Subcutaneous abdominal adipose tissue (tissue), 5 donors: ENCODE measurements around the gene TEX22.

Experiments
- H3K27ac ChIP-seq: one replicate; pipeline ENCODE4 v1.7.0; 2013; ENCODE audit warnings: low read depth, mild to moderate bottlenecking, inconsistent platforms, low read length, moderate library complexity
- H3K27me3 ChIP-seq, 5 donors: one replicate each; pipeline ENCODE4 v1.7.0; 2013; ENCODE audit warnings: low read length in 5 of 5, inconsistent platforms in 1 of 5; ENCODE audit not compliant: control insufficient read depth in 5 of 5, insufficient read depth in 4 of 5
- H3K36me3 ChIP-seq, 5 donors: one replicate each; pipeline ENCODE4 v1.7.0; 2013; ENCODE audit warnings: low read length in 5 of 5; ENCODE audit not compliant: control insufficient read depth in 5 of 5, insufficient read depth in 5 of 5
- H3K4me1 ChIP-seq, 5 donors: one replicate each; pipeline ENCODE4 v1.7.0; 2013; ENCODE audit warnings: low read length in 5 of 5, mild to moderate bottlenecking in 3 of 5, moderate library complexity in 1 of 5; ENCODE audit not compliant: control insufficient read depth in 5 of 5, insufficient read depth in 5 of 5
- H3K4me3 ChIP-seq, 5 donors: one replicate each; pipeline ENCODE4 v1.7.0; 2013; ENCODE audit warnings: low read length in 5 of 5, low read depth in 1 of 5
- H3K9ac ChIP-seq, 5 donors: one replicate each; pipeline ENCODE4 v1.7.0; 2013; ENCODE audit warnings: low read length in 5 of 5, mild to moderate bottlenecking in 4 of 5, moderate library complexity in 3 of 5
- H3K9me3 ChIP-seq, 5 donors: one replicate each; pipeline ENCODE4 v1.7.0; 2013; ENCODE audit warnings: low read length in 5 of 5; ENCODE audit not compliant: control insufficient read depth in 5 of 5
- donor health status: healthy.
- donor health status: healthy.
- donor health status: healthy.
- donor health status: healthy.
- donor health status: healthy.

The TEX22 gene

GRCh38 chr14:105427412-105427811 lies 29.1 kb downstream of the TEX22 start:
- Histone ChIP-seq H3K4me3 (no peak overlapping the region), H3K36me3 (peaks cover 0 to 16% (median 5%) of the 10 kb centered on the region in 5 donors), H3K4me1 (peaks cover 4 to 25% (median 20%) of the 10 kb centered on the region in 5 donors), H3K27ac (no peak overlapping the region), H3K9ac (no peak overlapping the region), H3K27me3 (no peaks in the 10 kb centered on the region), H3K9me3 (no peaks in the 10 kb centered on the region)

- no peak overlapping the region for H3K9ac ChIP-seq
- H3K27me3 ChIP-seq, result no peaks in the 10 kb centered on the region
- peaks cover 0 to 16% (median 5%) of the 10 kb centered on the region in 5 donors for H3K36me3 ChIP-seq
- H3K9me3 ChIP-seq, result no peaks in the 10 kb centered on the region
- H3K4me1 ChIP-seq, result peaks cover 4 to 22% (median 17%) of the 10 kb centered on the region in 5 donors
- H3K4me3 ChIP-seq, result no peak overlapping the region
- H3K27ac ChIP-seq, result no peak overlapping the region
These were observed 29.7 kb downstream of the TEX22 start for GRCh38 chr14:105427936-105428485.

- no peak overlapping the region for H3K4me3 ChIP-seq
- peaks cover 4 to 22% (median 17%) of the 10 kb centered on the region in 5 donors for H3K4me1 ChIP-seq
- H3K27ac ChIP-seq, result peak overlapping the region; percentile 50
- H3K27me3 ChIP-seq, result no peaks in the 10 kb centered on the region
- peaks cover 0 to 14% (median 3%) of the 10 kb centered on the region in 5 donors for H3K36me3 ChIP-seq
- no peaks in the 10 kb centered on the region for H3K9me3 ChIP-seq
- no peak overlapping the region for H3K9ac ChIP-seq
These were observed 31.7 kb downstream of the TEX22 start for GRCh38 chr14:105430042-105430441.

- Histone ChIP-seq H3K36me3 (peaks cover 0 to 12% (median 3%) of the 10 kb centered on the region in 5 donors), H3K27me3 (no peaks in the 10 kb centered on the region), H3K4me3 (no peak overlapping the region), H3K4me1 (peaks cover 4 to 22% (median 17%) of the 10 kb centered on the region in 5 donors), H3K9me3 (no peaks in the 10 kb centered on the region), H3K9ac (no peak overlapping the region), H3K27ac (peak overlapping the region; percentile 50)
These were observed 32.2 kb downstream of the TEX22 start for GRCh38 chr14:105430565-105430964.

- Histone ChIP-seq H3K27ac (peak overlapping the region; percentile 50), H3K9ac (no peak overlapping the region), H3K27me3 (no peaks in the 10 kb centered on the region), H3K36me3 (peaks cover 0 to 11% (median 3%) of the 10 kb centered on the region in 5 donors), H3K4me3 (no peak overlapping the region), H3K4me1 (peaks cover 4 to 22% (median 17%) of the 10 kb centered on the region in 5 donors), H3K9me3 (no peaks in the 10 kb centered on the region)
These were observed 32.9 kb downstream of the TEX22 start for GRCh38 chr14:105431256-105431655.

- no peak overlapping the region for H3K4me3 ChIP-seq
- H3K9me3 ChIP-seq, result no peaks in the 10 kb centered on the region
- H3K4me1 ChIP-seq, result peaks cover 4 to 24% (median 17%) of the 10 kb centered on the region in 5 donors
- no peak overlapping the region for H3K9ac ChIP-seq
- no peak overlapping the region for H3K27ac ChIP-seq
- no peaks in the 10 kb centered on the region for H3K27me3 ChIP-seq
- H3K36me3 ChIP-seq, result peaks cover 0 to 5% (median 0%) of the 10 kb centered on the region in 5 donors
These were observed 34.3 kb downstream of the TEX22 start for GRCh38 chr14:105432657-105433056.

- H3K27ac ChIP-seq, result no peak overlapping the region
- H3K27me3 ChIP-seq, result no peaks in the 10 kb centered on the region
- no peaks in the 10 kb centered on the region for H3K9me3 ChIP-seq
- no peak overlapping the region for H3K4me3 ChIP-seq
- H3K4me1 ChIP-seq, result peaks cover 4 to 20% (median 17%) of the 10 kb centered on the region in 5 donors
- no peak overlapping the region for H3K9ac ChIP-seq
- peaks cover 0 to 5% (median 0%) of the 10 kb centered on the region in 5 donors for H3K36me3 ChIP-seq
These were observed 34.8 kb downstream of the TEX22 start for GRCh38 chr14:105433161-105433605.

- no peaks in the 10 kb centered on the region for H3K9me3 ChIP-seq
- H3K4me3 ChIP-seq, result no peak overlapping the region
- H3K36me3 ChIP-seq, result peaks cover 0 to 32% (median 12%) of the 10 kb centered on the region in 5 donors
- H3K4me1 ChIP-seq, result peaks cover 0 to 4% (median 3%) of the 10 kb centered on the region in 5 donors
- no peak overlapping the region for H3K9ac ChIP-seq
- no peaks in the 10 kb centered on the region for H3K27me3 ChIP-seq
- no peak overlapping the region for H3K27ac ChIP-seq
These were observed 38.1 kb downstream of the TEX22 start for GRCh38 chr14:105436402-105436801.

- Histone ChIP-seq H3K4me1 (peaks cover 0 to 4% (median 3%) of the 10 kb centered on the region in 5 donors), H3K27ac (no peak overlapping the region), H3K4me3 (no peak overlapping the region), H3K27me3 (no peaks in the 10 kb centered on the region), H3K9me3 (no peaks in the 10 kb centered on the region), H3K9ac (no peak overlapping the region), H3K36me3 (peaks cover 0 to 35% (median 12%) of the 10 kb centered on the region in 5 donors)
These were observed 38.8 kb downstream of the TEX22 start for GRCh38 chr14:105436891-105437722.
